ENCODE data around the gene SERPINB12. TPM values are rescaled to one million over a fixed set of nuclear protein-coding genes. Genes with fewer than 3 reads are reported as not detected.

The SERPINB12 gene
- total RNA-seq, 1 donor from 2014 or later = not detected

GRCh38 chr18:63590966-63591695, 49.0 kb downstream of the SERPINB12 start:
- Histone ChIP-seq H3K9me3 (ENCODE audit: control insufficient read depth in 3 of 3, low read length in 3 of 3) (no peaks in the 10 kb centered on the region), H3K27me3 (ENCODE audit: control insufficient read depth in 3 of 3, insufficient read depth in 3 of 3, low read length in 3 of 3) (no peaks in the 10 kb centered on the region), H3K4me3 (ENCODE audit: low read length in 3 of 3) (no peak overlapping the region), H3K9ac (ENCODE audit: low read depth in 1 of 3, low read length in 3 of 3) (no peak overlapping the region), H3K4me1 (ENCODE audit: control insufficient read depth in 3 of 3, insufficient read depth in 3 of 3, low read length in 3 of 3) (no peaks in the 10 kb centered on the region), H3K27ac (ENCODE audit: low read depth, low read length) (no peak overlapping the region), H3K36me3 (ENCODE audit: control insufficient read depth in 3 of 3, insufficient read depth in 3 of 3, low read length in 3 of 3) (no peaks in the 10 kb centered on the region)

- H3K27me3 ChIP-seq (ENCODE audit: control insufficient read depth in 3 of 3, insufficient read depth in 3 of 3, low read length in 3 of 3) = no peaks in the 10 kb centered on the region
- H3K27ac ChIP-seq (ENCODE audit: low read depth, low read length) = no peak overlapping the region
- no peaks in the 10 kb centered on the region for H3K9me3 ChIP-seq (ENCODE audit: control insufficient read depth in 3 of 3, low read length in 3 of 3)
- no peaks in the 10 kb centered on the region for H3K36me3 ChIP-seq (ENCODE audit: control insufficient read depth in 3 of 3, insufficient read depth in 3 of 3, low read length in 3 of 3)
- H3K4me3 ChIP-seq (ENCODE audit: low read length in 3 of 3) = no peak overlapping the region
- H3K9ac ChIP-seq (ENCODE audit: low read depth in 1 of 3, low read length in 3 of 3) = no peak overlapping the region
- no peaks in the 10 kb centered on the region for H3K4me1 ChIP-seq (ENCODE audit: control insufficient read depth in 3 of 3, insufficient read depth in 3 of 3, low read length in 3 of 3)
Measured at GRCh38 chr18:63591725-63592124, 49.6 kb downstream of the SERPINB12 start.

- H3K27me3 ChIP-seq (ENCODE audit: control insufficient read depth in 3 of 3, insufficient read depth in 3 of 3, low read length in 3 of 3) = peaks cover 0 to 3% (median 0%) of the 10 kb centered on the region in 3 donors
- no peaks in the 10 kb centered on the region for H3K36me3 ChIP-seq (ENCODE audit: control insufficient read depth in 3 of 3, insufficient read depth in 3 of 3, low read length in 3 of 3)
- no peaks in the 10 kb centered on the region for H3K9me3 ChIP-seq (ENCODE audit: control insufficient read depth in 3 of 3, low read length in 3 of 3)
- no peak overlapping the region for H3K27ac ChIP-seq (ENCODE audit: low read depth, low read length)
- no peaks in the 10 kb centered on the region for H3K4me1 ChIP-seq (ENCODE audit: control insufficient read depth in 3 of 3, insufficient read depth in 3 of 3, low read length in 3 of 3)
- H3K4me3 ChIP-seq (ENCODE audit: low read length in 3 of 3) = no peak overlapping the region
- H3K9ac ChIP-seq (ENCODE audit: low read depth in 1 of 3, low read length in 3 of 3) = no peak overlapping the region
Measured at GRCh38 chr18:63592471-63592870, 50.3 kb downstream of the SERPINB12 start.

DNA sequence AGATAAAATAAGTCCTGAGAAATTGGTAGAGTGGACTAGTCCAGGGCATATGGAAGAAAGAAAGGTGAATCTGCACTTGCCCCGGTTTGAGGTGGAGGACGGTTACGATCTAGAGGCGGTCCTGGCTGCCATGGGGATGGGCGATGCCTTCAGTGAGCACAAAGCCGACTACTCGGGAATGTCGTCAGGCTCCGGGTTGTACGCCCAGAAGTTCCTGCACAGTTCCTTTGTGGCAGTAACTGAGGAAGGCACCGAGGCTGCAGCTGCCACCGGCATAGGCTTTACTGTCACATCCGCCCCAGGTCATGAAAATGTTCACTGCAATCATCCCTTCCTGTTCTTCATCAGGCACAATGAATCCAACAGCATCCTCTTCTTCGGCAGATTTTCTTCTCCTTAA, 54.8 kb downstream of the SERPINB12 start:
- Histone ChIP-seq H3K27me3 (ENCODE audit: control insufficient read depth in 3 of 3, insufficient read depth in 3 of 3, low read length in 3 of 3) (peaks cover 0 to 3% (median 0%) of the 10 kb centered on the region in 3 donors), H3K27ac (ENCODE audit: low read depth, low read length) (no peak overlapping the region), H3K36me3 (ENCODE audit: control insufficient read depth in 3 of 3, insufficient read depth in 3 of 3, low read length in 3 of 3) (no peaks in the 10 kb centered on the region), H3K9ac (ENCODE audit: low read depth in 1 of 3, low read length in 3 of 3) (no peak overlapping the region), H3K4me3 (ENCODE audit: low read length in 3 of 3) (no peak overlapping the region), H3K4me1 (ENCODE audit: control insufficient read depth in 3 of 3, insufficient read depth in 3 of 3, low read length in 3 of 3) (no peaks in the 10 kb centered on the region), H3K9me3 (ENCODE audit: control insufficient read depth in 3 of 3, low read length in 3 of 3) (peaks cover 0 to 2% (median 0%) of the 10 kb centered on the region in 3 donors)

DNA sequence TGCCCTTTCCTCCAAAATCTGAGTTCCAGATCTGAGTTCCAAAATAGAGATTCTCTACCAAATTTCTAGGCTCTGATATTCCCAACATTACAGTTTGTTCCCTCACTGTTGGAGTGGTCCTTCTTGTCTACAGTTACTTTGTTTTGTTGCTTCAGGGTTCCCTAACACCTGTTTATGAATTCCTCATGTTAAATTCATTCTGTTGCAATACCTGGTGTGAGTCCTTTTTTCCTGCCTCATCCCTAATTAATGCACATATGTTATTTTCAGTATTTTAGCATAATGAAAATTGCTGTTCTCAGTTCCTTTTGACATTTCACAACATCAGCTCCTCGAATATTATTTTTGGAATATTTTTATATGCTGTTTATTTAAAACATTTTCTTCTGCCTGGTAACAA, 61.2 kb downstream of the SERPINB12 start:
- H3K4me1 ChIP-seq (ENCODE audit: control insufficient read depth in 3 of 3, insufficient read depth in 3 of 3, low read length in 3 of 3) = no peaks in the 10 kb centered on the region
- no peak overlapping the region for H3K4me3 ChIP-seq (ENCODE audit: low read length in 3 of 3)

DNA sequence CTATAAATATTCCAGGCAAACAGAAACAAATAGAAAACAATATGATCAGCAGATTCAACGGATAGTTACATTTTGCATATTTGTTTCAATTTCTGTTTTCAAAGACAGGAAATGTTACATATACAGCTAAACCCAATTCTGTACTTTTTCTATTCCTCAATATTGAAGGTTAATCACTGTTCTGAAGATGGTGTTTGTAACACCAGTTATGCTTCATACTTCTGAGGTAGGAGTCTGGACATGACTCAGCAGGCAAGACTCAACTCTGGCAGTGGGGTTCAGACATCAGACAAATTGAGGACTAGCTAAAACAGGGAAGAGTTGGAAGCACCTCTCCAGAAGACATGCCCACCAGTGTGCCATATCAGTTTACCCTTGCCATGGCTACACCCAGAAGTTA, 61.6 kb downstream of the SERPINB12 start:
- Histone ChIP-seq H3K9me3 (ENCODE audit: control insufficient read depth in 3 of 3, low read length in 3 of 3) (peaks cover 0 to 2% (median 0%) of the 10 kb centered on the region in 3 donors), H3K36me3 (ENCODE audit: control insufficient read depth in 3 of 3, insufficient read depth in 3 of 3, low read length in 3 of 3) (no peaks in the 10 kb centered on the region), H3K4me1 (ENCODE audit: control insufficient read depth in 3 of 3, insufficient read depth in 3 of 3, low read length in 3 of 3) (no peaks in the 10 kb centered on the region), H3K4me3 (ENCODE audit: low read length in 3 of 3) (no peak overlapping the region), H3K27me3 (ENCODE audit: control insufficient read depth in 3 of 3, insufficient read depth in 3 of 3, low read length in 3 of 3) (no peaks in the 10 kb centered on the region), H3K9ac (ENCODE audit: low read depth in 1 of 3, low read length in 3 of 3) (no peak overlapping the region), H3K27ac (ENCODE audit: low read depth, low read length) (no peak overlapping the region)

More for the DNA sequence above, 61.2 kb downstream of the SERPINB12 start:
- no peaks in the 10 kb centered on the region for H3K36me3 ChIP-seq (ENCODE audit: control insufficient read depth in 3 of 3, insufficient read depth in 3 of 3, low read length in 3 of 3)
- no peak overlapping the region for H3K27ac ChIP-seq (ENCODE audit: low read depth, low read length)
- peaks cover 0 to 2% (median 0%) of the 10 kb centered on the region in 3 donors for H3K9me3 ChIP-seq (ENCODE audit: control insufficient read depth in 3 of 3, low read length in 3 of 3)
- H3K9ac ChIP-seq (ENCODE audit: low read depth in 1 of 3, low read length in 3 of 3) = no peak overlapping the region
- no peaks in the 10 kb centered on the region for H3K27me3 ChIP-seq (ENCODE audit: control insufficient read depth in 3 of 3, insufficient read depth in 3 of 3, low read length in 3 of 3)

DNA sequence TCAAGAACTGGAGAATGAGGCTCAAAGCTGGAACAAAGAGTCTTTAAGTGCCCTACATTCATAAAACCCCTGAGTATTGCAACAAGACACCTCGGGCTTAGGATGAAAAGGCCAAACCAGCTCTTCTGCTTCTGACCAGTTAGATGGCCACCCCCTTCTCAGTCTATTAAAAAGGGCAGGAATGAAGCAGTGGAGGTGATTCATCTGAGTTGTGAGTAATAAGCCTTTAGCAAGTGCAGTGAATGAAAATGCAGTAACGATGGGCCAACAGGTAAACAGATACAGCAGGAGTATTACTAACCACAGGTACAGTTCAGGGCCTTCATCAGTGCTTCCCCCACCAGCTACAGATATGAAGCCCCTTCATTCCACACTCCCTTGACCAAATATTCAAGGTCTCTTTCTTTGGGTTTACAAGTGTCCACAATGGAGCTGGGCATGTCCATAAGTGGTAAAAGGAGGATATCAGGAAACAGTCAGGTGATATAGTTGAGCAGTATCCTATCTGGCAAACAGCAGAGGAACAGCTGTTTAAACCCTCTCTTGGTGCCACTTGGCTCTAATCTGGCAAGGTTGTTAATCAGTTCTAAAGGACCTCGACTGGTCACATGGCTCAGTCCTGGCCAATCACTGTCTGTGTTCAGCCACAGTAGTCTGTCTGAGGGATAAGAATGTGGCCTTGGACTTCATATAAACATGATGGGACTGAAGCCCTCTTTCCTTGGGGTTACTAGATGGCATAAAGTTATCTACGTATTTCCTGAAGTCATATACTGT, 62.8 kb downstream of the SERPINB12 start:
- H3K27me3 ChIP-seq (ENCODE audit: control insufficient read depth in 3 of 3, insufficient read depth in 3 of 3, low read length in 3 of 3) = no peaks in the 10 kb centered on the region
- no peaks in the 10 kb centered on the region for H3K9me3 ChIP-seq (ENCODE audit: control insufficient read depth in 3 of 3, low read length in 3 of 3)
- H3K9ac ChIP-seq (ENCODE audit: low read depth in 1 of 3, low read length in 3 of 3) = no peak overlapping the region
- H3K4me1 ChIP-seq (ENCODE audit: control insufficient read depth in 3 of 3, insufficient read depth in 3 of 3, low read length in 3 of 3) = no peaks in the 10 kb centered on the region
- H3K36me3 ChIP-seq (ENCODE audit: control insufficient read depth in 3 of 3, insufficient read depth in 3 of 3, low read length in 3 of 3) = no peaks in the 10 kb centered on the region
- H3K27ac ChIP-seq (ENCODE audit: low read depth, low read length) = no peak overlapping the region
- H3K4me3 ChIP-seq (ENCODE audit: low read length in 3 of 3) = no peak overlapping the region

DNA sequence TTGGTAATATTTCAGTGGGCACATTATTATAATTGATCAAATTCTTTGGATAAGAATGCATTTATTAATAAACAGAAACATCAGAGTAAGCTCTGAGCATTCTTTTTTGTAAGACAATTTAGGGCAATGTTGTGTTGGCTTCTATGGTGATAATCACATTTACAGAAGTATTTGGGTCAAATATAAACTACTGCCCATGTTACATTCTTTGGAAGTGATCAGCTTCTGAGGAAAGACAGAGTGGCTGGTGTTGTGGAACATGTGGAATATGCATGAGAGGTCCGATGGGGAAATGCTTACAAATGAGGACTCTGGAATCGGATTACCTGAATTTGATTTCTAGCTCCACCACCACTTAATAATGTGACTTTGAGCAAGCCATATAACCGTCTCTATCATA, 64.4 kb downstream of the SERPINB12 start:
- Histone ChIP-seq H3K27me3 (ENCODE audit: control insufficient read depth in 3 of 3, insufficient read depth in 3 of 3, low read length in 3 of 3) (no peaks in the 10 kb centered on the region), H3K4me3 (ENCODE audit: low read length in 3 of 3) (no peak overlapping the region), H3K27ac (ENCODE audit: low read depth, low read length) (no peak overlapping the region), H3K9me3 (ENCODE audit: control insufficient read depth in 3 of 3, low read length in 3 of 3) (no peaks in the 10 kb centered on the region), H3K4me1 (ENCODE audit: control insufficient read depth in 3 of 3, insufficient read depth in 3 of 3, low read length in 3 of 3) (no peaks in the 10 kb centered on the region), H3K9ac (ENCODE audit: low read depth in 1 of 3, low read length in 3 of 3) (no peak overlapping the region), H3K36me3 (ENCODE audit: control insufficient read depth in 3 of 3, insufficient read depth in 3 of 3, low read length in 3 of 3) (no peaks in the 10 kb centered on the region)

DNA sequence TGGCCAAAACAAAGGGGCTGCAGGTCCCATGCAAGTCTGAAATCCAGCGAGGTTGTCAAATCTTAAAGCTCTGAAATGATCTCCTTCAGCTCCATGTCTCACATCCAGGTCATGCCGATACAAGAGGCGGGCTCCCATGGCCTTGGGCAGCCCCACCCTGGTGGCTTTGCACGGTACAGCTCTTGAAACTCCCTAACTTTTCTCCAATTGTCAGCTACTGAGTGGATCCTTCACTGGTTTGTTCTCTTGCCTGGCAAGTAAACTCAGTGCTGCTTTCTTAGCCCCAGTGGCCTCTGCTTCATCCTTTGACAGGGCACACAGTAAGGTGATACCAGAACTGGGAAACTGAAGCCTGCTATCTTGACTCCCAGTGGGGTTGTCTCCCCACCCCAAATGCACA, 71.3 kb downstream of the SERPINB12 start:
- Histone ChIP-seq H3K4me3 (ENCODE audit: low read length in 3 of 3) (no peak overlapping the region), H3K27me3 (ENCODE audit: control insufficient read depth in 3 of 3, insufficient read depth in 3 of 3, low read length in 3 of 3) (no peaks in the 10 kb centered on the region), H3K9me3 (ENCODE audit: control insufficient read depth in 3 of 3, low read length in 3 of 3) (no peaks in the 10 kb centered on the region), H3K4me1 (ENCODE audit: control insufficient read depth in 3 of 3, insufficient read depth in 3 of 3, low read length in 3 of 3) (no peaks in the 10 kb centered on the region), H3K9ac (ENCODE audit: low read depth in 1 of 3, low read length in 3 of 3) (no peak overlapping the region), H3K36me3 (ENCODE audit: control insufficient read depth in 3 of 3, insufficient read depth in 3 of 3, low read length in 3 of 3) (no peaks in the 10 kb centered on the region), H3K27ac (ENCODE audit: low read depth, low read length) (no peak overlapping the region)
